NCI-H226 (cell line): ENCODE results near the gene NPEPL1.

Experiments used
- DNase-seq: peaks from one replicate; pipeline ENCODE4 v3.0.0-alpha.2; 2015

Gene NPEPL1

DNA sequence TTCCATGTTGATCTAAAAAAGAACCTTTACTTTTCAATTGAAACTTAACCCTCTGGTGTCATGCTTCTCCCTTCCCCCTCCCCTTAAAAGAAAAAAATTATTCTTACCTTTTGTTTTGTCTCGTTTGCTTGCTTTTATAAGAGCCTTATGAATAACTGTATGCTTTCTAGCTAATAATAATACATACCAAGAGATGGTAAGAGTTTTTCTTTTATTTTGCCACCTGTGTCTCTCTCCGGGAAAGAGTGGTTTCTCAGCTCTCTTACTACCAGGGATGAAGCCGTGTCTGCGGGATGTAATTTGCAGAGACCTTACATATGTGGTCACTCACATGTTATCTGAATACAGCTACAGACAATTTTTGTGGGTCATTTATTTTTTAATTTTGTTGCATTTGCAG lies 33.8 kb upstream of the NPEPL1 start:
- DNase-seq: no peak

DNA sequence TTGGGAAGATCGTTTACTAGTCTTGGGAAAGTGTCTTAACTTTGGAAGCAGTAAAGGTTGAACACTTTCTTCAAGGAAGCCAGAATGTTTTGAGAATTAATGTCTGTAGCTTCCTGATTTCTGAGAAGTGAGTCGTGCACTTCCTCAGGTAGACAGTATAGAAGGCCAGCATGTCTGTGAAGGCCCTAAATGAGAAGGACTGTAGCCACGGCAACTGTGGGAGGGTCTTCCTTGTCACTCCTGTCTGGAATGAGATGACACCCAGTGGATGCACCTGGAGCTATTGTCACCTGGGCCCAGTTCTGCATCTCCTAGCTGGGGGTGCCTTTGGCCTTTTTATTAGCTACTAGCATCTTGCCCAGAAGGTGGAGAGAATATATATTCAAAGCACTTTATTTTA lies 32.8 kb upstream of the NPEPL1 start:
- no peak for DNase-seq

DNA sequence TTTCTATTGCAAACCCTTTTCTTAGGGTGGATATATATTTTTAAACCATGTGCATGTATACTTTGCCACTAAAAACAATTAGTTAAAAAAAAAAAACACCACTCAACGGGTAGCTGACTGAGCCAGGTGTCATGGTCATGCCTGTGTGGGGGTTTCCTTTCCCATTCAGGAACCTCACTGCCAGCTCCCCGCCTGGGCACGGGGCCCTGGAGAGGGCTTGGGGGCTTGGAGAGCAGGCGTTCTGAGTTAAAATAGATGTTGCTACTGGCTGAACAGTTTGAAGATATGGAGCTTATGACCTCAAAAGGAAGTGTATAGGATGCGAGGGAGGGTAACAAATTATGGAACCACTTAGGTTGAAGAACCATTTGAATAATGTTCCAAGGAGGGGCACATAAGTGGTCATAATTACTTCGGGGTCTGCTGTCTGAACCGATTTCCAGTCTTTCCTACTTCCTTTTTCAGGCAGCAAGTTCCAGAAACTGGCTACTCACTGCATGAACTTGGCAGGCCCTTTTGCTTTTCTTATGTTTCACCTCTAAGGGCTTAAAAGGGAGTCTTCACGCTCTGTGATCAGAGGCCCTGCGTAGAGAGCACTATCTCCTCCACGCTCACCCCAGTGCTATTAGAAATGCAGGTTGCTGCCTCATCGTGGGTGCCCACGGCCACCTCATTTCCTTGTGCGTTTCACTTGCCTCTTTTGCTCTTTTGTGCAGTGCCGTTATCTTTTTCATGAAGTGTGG lies 31.6 kb upstream of the NPEPL1 start:
- DNase-seq: no peak

DNA sequence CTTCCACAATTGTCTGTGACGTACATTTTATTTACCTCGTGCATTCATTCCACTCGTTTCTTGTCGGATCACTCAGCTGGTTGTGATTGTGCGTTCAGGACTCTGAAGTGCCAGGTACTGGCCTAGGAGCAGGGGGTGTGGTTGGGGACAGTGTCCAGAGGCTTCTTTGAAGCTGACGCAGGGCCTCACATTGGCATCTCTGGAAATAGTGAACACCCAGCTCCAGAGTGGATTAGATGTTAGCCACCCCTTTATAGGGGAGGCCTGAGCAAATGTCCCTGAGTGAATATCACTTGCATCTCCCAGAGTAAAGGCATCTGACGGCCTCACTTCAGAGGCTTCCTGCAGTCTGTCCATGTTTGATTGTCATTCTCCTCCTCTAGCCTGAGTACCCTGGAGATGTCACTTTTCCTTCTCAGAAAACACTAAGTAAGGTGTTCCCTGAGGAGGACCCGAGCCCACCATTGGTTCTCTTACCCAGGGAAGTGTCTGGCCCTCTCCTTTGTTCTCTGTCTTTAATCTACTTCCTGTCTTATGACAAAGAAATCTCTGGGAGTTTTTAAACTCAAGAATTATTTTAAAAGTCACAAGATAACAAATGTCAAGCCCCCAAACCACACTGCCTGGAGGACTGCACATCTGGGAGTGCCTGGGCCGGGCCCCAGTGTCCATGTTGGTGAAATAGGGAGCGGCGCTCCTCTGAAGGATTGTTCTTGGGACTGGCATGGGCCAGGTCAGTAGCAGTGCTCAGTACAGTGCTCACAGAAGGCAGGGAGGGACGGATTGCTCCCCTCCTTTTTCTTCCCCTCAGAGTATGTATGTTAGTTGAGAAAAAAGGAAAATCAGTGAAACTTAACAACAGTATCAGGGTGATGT lies 30.8 kb upstream of the NPEPL1 start:
- DNase-seq: no peak

DNA sequence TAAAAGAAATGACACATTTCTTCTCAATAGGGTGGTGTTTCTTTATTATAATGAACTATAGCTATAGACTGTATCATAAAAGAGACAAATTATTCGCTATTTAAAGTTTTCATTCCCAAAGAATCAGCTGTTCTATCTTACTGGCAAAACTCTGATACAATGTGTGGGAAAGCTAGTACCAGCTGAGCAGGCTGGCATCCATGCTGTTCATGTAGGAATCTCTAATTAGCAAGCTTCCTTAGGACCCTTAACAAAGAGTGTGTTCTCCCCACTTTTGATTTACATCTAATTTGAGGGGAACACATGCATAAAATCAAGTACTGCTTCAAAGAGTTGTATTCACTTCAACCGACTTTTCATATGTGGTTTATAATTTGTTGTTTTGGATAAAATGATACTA lies 28.3 kb upstream of the NPEPL1 start:
- no peak for DNase-seq

DNA sequence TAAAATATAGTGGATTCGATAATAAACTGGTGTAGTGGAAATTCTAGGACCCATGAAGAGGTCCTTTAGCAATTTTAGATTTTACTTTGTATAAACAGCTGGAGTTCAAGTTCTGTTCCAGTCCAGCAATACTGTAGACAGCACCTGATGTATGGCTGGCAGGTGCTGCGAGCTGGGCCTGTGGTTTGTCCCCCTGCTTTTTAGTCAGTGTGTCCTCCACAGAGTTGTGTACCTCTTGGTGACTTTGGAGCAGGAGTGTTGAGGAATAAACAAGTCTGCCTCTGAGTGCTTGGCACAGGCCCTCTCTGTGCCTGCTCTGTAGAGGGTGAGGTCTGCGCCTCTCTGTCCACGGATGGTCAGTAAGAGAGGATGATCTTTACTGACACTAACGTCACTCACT lies 27.7 kb upstream of the NPEPL1 start:
- DNase-seq: no peak

DNA sequence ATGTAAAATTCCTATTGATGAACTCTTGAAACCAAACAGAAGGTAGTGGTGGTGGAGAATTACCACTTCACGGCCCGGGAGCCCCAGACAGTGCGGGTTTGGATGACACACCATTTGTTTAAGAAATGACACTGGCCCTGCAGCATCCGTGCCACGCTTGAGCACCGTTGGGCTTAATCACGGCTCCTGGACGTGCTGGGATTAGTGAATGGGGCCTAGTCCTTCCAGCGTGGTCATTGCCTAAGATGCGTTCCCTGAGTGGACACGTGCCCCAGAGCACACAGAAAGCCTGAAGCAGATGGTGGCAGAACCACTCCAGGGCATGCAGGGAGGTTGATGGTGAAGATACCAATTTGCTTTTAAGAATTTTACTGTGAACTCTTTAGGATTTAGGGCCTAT lies 27.0 kb upstream of the NPEPL1 start:
- DNase-seq: no peak

DNA sequence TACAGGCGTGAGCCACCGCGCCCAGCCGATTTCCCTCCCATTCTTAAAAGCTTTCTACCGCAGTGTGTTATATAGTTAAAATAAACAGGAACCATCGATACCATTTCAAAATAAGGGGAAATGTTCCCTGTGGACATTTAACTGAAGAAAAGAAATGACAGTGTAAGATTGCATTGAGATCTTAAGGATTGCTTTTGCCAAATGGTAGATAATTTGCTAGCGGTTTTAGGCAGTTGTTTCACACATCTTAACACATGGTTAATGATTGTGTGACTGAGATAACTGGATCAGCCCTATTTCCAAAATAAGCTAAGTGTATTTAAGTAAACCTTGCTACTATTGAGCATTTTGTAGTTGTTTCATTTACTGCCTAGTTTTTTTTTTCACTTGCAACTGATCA lies 25.9 kb upstream of the NPEPL1 start:
- no peak for DNase-seq

DNA sequence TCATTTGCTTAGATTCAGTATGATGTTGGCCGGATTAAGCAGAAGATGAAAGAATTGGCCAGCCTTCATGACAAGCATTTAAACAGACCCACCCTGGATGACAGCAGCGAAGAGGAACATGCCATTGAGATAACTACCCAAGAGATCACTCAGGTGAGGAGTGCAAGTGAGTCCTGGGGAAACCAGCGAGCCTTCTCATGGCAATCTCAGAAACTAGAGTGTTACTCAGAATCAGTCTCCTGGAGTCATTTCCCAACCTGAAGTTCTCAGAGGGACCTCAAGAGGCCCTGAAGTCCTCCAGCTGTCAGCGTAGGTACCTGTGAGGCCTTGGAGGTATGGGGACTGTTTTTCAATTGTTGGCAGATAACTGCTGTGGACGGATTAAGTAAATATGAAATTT lies 24.6 kb upstream of the NPEPL1 start:
- no peak for DNase-seq

DNA sequence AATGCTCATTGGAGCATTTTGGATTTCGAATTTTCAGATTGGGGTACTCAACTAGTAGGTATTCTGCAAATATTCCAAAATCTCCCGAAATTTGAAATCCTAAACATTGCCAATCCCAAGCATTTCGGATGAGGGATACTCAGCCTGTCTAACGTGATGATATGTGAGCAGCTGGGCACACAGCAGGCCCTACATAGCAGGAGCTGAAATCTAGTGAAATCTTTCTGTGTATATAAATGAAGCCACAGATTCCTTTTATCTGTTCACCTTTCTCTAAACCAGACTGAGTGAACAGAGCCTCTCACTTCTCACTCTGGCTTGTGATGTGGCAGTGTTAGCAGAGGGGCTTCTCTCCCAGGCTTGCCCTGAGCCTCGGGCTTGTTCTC lies 23.7 kb upstream of the NPEPL1 start:
- no peak for DNase-seq

DNA sequence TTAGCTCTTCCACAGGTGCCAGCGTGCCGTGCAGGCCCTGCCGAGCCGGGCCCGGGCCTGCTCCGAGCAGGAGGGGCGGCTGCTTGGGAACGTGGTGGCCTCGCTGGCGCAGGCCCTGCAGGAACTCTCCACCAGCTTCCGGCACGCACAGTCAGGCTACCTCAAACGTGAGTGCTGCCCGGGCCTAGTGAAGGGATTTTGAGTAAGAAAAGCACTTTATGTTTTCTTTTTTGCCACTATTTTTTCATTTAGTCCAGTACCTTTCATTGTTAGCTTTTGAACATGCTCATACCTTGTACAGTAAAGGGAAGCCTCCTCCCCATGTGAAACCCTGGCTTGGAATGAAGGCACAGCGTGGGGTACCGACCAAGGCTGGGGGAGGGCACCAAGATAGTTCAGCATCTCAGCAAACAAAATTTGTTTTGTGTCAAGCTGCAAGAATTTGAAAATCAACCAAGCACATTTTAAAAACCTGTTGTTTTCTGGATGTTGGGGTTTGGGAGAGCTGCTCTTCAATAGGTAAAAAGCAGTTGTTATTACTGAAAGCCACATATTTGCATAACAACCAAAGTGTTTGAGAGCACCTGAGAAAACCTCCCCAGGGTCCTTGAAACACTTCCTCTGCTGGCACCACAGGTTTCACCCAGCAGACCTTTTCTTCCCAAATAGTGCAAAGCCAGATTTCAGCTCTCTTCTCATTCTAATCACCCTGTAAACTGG lies 23.2 kb upstream of the NPEPL1 start:
- no peak for DNase-seq

DNA sequence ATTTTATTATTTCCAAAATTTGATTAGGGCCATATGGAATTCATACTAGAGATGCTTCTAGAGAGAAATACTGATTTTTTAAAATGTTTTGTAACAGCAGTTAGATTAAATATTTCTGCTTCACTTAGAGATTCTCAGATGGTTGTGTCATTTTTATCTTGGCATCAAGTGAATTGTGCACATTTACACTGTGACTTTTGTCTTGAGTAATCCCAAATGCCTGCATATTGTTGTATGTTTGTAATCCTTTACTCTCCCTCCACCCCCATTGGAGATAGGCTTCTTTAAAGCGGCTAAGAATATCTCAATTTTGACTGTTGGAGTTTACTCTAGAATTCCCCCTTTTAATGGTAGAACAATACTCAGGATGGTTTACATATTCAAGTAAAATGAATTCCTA lies 22.5 kb upstream of the NPEPL1 start:
- DNase-seq: no peak

DNA sequence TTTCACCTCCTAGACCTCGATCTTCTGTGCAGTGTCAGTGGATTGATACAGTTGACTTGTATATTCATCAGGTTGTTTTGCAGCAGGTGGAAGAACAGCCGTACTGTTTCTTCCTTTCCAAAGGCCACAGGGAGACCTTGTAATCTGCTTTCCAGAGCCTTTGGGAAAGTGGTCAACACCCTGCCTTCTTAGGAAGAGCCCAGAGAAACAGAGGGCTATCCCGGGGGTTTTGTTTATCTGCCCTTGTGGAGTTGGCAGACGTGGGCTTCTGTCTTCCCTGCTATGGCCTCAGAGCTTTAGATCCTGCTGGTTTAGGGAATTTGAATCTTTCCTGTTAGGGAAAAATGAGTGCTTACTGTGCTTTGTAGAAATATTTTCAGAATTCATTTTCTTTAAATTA lies 21.9 kb upstream of the NPEPL1 start:
- DNase-seq: no peak

DNA sequence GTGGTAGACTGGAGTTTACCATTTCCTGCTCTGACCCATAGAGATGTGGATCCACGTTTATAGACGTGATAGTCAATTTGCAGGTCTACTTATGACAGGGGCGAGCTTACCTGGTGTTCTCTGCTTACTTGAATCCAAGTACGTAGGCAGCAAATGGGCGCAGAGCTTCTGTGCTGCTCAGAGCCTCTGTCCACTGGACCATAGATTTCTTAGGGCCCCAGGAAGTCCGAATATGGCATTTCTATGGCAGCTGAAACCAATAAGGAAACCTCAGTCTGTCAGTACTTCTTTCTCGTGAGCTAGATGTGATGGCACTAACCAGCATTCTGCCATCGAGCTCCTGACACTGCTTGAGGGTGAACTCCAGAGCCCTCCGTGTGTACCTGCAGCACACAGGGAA lies 19.5 kb upstream of the NPEPL1 start:
- no peak for DNase-seq

DNA sequence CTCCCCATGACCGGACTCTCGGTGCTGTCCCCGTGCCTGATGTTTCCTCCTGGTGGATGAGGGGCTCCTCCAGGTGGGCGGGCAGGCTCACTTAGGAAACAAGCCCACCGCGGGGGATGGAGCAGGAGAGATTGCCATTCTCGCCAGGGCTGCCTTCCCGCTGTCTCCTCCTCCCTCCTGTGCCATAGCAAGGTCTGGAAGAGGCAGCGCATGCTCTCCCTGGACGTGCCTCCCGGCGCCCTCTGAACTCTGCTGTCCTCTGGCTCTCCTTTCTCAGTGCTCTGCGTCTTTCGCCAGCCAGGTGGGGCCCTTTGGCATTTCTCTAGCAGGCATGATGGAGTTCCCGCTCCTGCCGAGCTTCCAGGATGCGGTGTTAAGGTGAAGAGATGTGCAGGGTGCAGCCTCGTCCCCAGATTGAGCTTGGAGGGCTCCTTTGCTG lies 17.4 kb upstream of the NPEPL1 start:
- DNase-seq: no peak

DNA sequence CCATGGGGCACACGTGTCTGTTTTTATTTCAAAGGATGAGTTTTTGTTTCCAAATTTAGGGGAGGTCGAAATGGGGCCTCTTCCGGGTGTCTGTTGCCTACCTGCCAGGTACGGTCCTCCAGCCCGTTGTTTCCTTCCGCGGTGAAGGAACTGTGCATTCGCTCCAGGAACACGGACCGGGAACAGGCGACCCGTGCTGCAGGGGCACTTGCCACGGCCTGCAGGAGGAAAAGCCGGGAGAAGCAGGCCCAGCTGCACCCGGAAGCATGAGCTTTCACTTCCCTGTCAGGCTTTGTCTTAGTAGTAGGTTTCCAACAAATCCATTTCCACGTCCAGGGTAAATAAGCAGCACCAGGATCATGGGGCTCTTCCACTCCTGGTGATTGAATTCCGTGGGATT lies 17.0 kb upstream of the NPEPL1 start:
- no peak for DNase-seq

DNA sequence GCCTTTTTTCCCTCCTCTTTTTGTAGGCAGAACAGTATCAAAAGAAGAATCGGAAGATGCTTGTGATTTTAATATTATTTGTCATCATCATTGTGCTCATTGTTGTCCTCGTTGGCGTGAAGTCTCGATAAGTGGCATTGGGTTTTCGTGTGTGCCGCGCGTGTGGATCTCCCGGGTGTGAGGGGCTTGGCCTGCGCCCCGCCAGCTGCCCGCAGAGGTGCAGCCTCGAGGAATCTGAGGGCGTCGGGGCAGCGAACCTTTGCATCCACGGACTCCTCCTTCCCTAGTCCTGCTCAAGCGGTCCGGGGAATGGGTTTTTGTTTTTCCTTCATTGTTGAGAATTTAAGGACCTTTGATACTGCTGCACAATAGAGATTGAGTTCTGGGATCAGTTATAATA lies 16.4 kb upstream of the NPEPL1 start:
- no peak for DNase-seq

DNA sequence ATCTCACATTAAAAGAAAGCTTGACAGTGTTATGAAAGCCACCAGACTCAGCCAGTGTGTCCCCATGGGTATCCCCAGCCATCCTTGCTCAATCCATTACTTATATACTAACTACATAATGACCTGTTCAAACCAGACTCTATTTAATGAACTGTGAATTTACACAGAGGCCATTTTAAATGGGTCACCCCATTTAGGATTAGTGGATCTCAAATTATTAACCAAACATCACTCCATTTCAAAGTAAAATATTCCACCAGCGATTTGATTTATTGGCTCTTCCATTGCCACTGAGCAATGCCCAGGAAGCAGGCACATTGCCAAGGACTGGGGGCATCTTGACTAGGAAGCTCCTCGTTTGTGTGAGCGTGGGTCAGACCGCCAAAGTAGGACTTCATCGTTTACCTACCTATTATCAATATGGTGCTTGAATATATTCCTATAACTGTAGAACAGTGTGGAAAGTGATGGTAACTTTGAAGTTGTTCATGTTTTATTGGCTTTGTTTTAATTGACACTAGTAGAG lies 15.5 kb upstream of the NPEPL1 start:
- DNase-seq: no peak

DNA sequence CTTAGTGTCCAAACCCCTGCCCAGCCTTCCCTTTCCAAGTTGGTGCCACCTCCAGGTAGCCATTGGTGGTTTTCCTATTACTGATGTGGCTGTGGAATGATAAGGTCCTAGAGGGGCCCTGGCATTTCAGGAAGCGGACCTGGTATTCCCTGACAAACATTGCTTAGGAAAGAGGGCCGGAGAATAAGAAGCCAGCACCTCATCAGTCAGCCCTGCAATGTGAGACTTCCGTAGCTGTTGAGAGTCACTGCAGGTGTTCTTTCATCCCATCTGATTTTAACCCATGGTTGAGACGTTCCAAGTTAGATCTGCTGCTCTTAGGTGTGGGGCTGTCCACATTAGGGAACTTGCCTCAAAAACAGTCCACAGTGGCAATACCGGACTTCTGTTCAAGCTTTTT lies 14.8 kb upstream of the NPEPL1 start:
- DNase-seq: no peak

DNA sequence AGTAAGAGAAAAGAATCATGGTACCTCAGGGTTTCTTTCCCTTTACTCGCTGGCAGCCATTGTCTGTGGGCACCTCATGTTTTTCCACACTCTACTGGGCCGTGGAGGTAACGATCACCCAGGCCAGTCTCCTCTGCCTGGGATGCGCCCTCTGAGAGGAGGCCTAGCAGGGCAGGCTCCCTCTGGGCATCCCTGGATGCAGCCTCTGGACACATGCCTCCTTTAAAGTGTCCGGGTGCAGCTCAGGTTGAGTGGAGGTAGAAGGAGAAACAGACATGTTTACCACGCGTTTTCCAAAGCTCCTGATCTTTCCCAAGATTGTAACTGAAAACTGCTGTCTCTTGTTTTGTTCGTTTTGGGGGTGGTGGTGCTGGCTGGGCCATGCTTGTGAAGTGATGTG lies 13.8 kb upstream of the NPEPL1 start:
- DNase-seq: no peak

DNA sequence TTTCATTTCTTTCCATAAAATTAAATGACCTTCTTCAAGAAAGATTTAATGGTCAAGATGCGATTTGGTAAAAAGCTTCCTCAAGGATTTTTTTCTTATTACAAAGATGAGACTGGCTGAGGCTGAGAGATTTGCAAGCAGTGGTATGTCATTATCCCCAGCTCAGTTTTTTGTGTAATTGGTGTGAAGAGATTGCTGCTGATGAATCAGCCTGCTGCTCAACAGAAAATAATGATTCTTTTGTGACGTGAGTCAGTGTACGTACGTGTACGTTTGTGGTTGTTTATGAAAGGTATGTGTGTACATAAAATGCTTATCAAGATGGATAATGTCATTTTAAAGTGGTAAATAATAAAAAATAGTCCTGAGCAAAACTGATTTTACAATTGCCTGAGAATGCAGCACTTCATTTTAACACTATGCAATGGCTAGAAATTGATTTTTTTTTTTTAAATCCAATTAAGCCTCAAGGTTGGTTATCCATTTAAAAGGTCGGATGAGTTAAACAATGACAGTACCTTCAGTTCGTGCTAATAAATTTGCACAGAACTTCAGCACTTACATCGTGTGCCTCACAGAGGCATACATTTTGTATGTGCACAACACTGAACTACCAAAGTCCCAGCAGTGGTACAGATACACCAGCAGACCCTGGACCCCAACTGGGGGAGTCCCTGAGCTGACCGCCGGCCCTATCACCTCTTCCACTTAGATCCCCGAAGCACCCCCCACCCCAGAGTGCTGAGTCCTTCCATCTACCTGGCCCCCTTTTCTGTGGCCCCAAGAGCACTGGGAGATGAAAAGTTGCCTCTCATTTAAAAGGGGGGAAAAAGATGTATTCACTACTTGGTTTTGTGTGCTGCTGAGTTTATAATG lies 9.7 kb upstream of the NPEPL1 start:
- DNase-seq: no peak

DNA sequence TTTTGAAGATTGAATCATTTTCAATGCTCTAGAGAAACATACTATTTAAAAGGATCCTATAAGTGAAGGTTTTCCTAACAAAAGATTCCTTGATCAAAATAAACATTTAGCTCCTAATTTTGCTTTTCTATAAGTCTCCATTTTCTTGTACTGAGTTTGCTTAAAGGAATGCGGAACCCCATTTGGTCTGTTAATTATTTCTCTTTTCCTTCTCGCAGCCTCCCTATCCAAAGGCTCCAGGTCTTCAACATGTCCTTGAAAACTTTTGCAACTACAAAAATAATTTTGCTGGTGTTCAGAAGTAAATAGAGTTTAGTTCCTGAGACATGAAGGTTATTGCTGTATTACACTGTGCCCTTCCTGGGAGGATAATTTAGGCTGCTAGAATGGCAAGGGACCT lies 8.3 kb upstream of the NPEPL1 start:
- no peak for DNase-seq

DNA sequence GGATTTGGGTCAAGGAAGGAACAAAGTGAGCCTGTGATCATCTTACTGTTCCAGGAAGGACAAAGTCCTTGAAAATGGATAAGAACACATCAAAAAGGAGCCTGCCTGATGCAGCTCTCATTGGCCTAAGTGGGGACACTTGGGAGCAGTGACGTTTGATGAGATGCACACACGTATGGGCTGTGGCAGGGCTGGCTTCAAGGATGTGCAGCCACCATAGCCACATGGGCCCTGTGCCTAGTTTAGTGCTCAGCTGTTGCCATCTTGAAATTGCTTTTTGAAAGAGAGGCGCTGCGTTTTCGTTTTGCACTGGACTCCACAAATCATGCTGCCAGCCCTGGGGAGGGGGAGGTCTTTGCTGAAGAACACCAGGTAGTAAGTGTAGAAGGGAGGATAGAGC lies 6.6 kb upstream of the NPEPL1 start:
- DNase-seq: no peak
